ENCODE results near the gene BRD3OS.

The BRD3OS gene

GRCh38 chr9:134053941-134054761 is 28.9 kb downstream of the BRD3OS start:
- no peak for DNase-seq

- no peak for DNase-seq
Observed at GRCh38 chr9:134054891-134055811, 29.9 kb downstream of the BRD3OS start.

GRCh38 chr9:134055981-134056461 is 30.7 kb downstream of the BRD3OS start:
- DNase-seq, result no peak

- no peak for DNase-seq
Observed at GRCh38 chr9:134056483-134057306, 31.4 kb downstream of the BRD3OS start.

- no peak for DNase-seq
Observed at GRCh38 chr9:134057307-134057657, 32.0 kb downstream of the BRD3OS start.

GRCh38 chr9:134057751-134058701 is 32.7 kb downstream of the BRD3OS start:
- DNase-seq, result no peak

- no peak for DNase-seq
Observed at GRCh38 chr9:134058716-134059115, 33.4 kb downstream of the BRD3OS start.

- DNase-seq, result no peak
Observed at GRCh38 chr9:134059188-134059641, 33.9 kb downstream of the BRD3OS start.

- no peak for DNase-seq
Observed at GRCh38 chr9:134059661-134060395, 34.5 kb downstream of the BRD3OS start.

- DNase-seq, result no peak
Observed at GRCh38 chr9:134060546-134060945, 35.3 kb downstream of the BRD3OS start.

- DNase-seq, result no peak
Observed at GRCh38 chr9:134061019-134061687, 35.9 kb downstream of the BRD3OS start.

- DNase-seq, result no peak
Observed at GRCh38 chr9:134061688-134062371, 36.5 kb downstream of the BRD3OS start.

- no peak for DNase-seq
Observed at GRCh38 chr9:134062461-134063087, 37.3 kb downstream of the BRD3OS start.

- no peak for DNase-seq
Observed at GRCh38 chr9:134063088-134063570, 37.8 kb downstream of the BRD3OS start.

GRCh38 chr9:134063571-134064450 is 38.5 kb downstream of the BRD3OS start:
- DNase-seq, result no peak

- DNase-seq, result no peak
Observed at GRCh38 chr9:134064711-134065110, 39.4 kb downstream of the BRD3OS start.

GRCh38 chr9:134065612-134066419 is 40.5 kb downstream of the BRD3OS start:
- DNase-seq, result peak; percentile 68

Measured in activated naive CD4-positive, alpha-beta T cell treated with Interleukin-2 at 50 U/mL for 16 hours (primary cell).